ENCODE data around the gene PBRM1.

The PBRM1 gene

GRCh38 chr3:52574056-52574965, 111.4 kb downstream of the PBRM1 start:
- DNase-seq (ENCODE audit: low read depth) = no peak

- DNase-seq (ENCODE audit: low read depth) = no peak
These were observed 113.5 kb downstream of the PBRM1 start for GRCh38 chr3:52572221-52572620.

- no peak for DNase-seq (ENCODE audit: low read depth)
These were observed 115.6 kb downstream of the PBRM1 start for GRCh38 chr3:52570076-52570475.

- DNase-seq (ENCODE audit: low read depth) = no peak
These were observed 117.6 kb downstream of the PBRM1 start for GRCh38 chr3:52568069-52568468.

- DNase-seq (ENCODE audit: low read depth) = no peak
These were observed 121.7 kb downstream of the PBRM1 start for GRCh38 chr3:52563984-52564383.

GRCh38 chr3:52561028-52561747, 124.5 kb downstream of the PBRM1 start:
- DNase-seq (ENCODE audit: low read depth) = no peak

GRCh38 chr3:52558436-52558835, 127.3 kb downstream of the PBRM1 start:
- DNase-seq (ENCODE audit: low read depth) = no peak

- DNase-seq (ENCODE audit: low read depth) = no peak
These were observed 128.4 kb downstream of the PBRM1 start for GRCh38 chr3:52557011-52557960.

GRCh38 chr3:52555056-52555455, 130.7 kb downstream of the PBRM1 start:
- no peak for DNase-seq (ENCODE audit: low read depth)

- DNase-seq (ENCODE audit: low read depth) = no peak
These were observed 131.5 kb downstream of the PBRM1 start for GRCh38 chr3:52554026-52554755.

- DNase-seq (ENCODE audit: low read depth) = no peak
These were observed 133.6 kb downstream of the PBRM1 start for GRCh38 chr3:52552089-52552488.

- no peak for DNase-seq (ENCODE audit: low read depth)
These were observed 134.6 kb downstream of the PBRM1 start for GRCh38 chr3:52551118-52551517.

- no peak for DNase-seq (ENCODE audit: low read depth)
These were observed 138.6 kb downstream of the PBRM1 start for GRCh38 chr3:52547143-52547542.

- no peak for DNase-seq (ENCODE audit: low read depth)
These were observed 139.4 kb downstream of the PBRM1 start for GRCh38 chr3:52546111-52546901.

GRCh38 chr3:52544937-52545336, 140.8 kb downstream of the PBRM1 start:
- DNase-seq (ENCODE audit: low read depth) = no peak

- no peak for DNase-seq (ENCODE audit: low read depth)
These were observed 144.7 kb downstream of the PBRM1 start for GRCh38 chr3:52541050-52541449.

GRCh38 chr3:52539010-52539653, 146.6 kb downstream of the PBRM1 start:
- DNase-seq (ENCODE audit: low read depth) = no peak

GRCh38 chr3:52537726-52538421, 147.8 kb downstream of the PBRM1 start:
- DNase-seq (ENCODE audit: low read depth) = no peak

GRCh38 chr3:52537165-52537620, 148.5 kb downstream of the PBRM1 start:
- no peak for DNase-seq (ENCODE audit: low read depth)
